ENCODE data around the gene CCDC8.

DNA sequence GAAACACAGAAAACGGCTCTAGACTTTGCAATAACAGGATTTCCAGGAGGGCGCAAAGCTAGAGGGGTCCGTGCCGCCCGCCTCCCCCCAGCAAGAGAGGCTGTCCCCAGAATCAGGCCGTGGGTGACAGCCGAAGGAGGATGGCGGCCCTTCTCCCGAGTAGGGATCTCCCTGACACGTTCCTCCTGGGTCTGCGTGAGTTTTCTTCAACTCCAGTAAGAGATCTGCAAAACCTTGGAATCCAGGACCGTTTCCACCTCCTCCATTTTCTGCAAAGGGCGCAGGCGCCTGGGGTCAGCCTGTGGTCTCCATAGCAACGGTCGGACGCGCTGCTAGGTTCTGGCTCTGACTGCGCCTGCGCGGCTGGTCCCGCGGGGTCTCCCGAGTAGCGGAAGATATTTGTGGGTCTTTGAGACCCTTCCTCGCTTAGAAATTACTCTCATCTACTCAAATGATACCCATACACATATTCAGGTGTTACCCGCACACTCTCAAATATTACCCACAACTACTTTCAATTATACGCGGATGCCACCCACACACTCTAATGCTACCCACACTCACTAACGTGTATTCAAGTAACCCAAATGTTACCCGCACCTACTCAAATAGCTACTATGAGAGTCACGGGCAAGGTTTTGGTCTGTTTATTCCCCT lies 13.3 kb upstream of the CCDC8 start:
- no peak for TF ChIP-seq CTCF (IDR thresholded peaks at IDR 0.05; ENCODE audit: borderline replicate concordance, extremely low read depth, low read length, poor library complexity, severe bottlenecking)
- no peak for TF ChIP-seq EZH2 (IDR thresholded peaks at IDR 0.05; ENCODE audit: borderline replicate concordance, low read depth, low read length, severe bottlenecking)

Measured in DND-41 (cell line).